ENCODE measurements around the gene WDPCP. TPM values are rescaled to one million over a fixed set of nuclear protein-coding genes. Genes with fewer than 3 reads are reported as not detected.
A peak's percentile ranks its signal among the peaks of the same experiment; 100 is the strongest.
"Not testable (repeated sequence)": the region's sequence is repeated elsewhere in the genome, so short reads cannot be mapped to it uniquely, and the experiment has no call there.

The WDPCP gene
- total RNA-seq, 8 experiments from 2014 or later, result 5.6 to 22.4 (median 14.6) TPM

GRCh38 chr2:63514237-63514716 is 74.0 kb downstream of the WDPCP start:
- no peaks in the 10 kb centered on the region for H3K4me1 ChIP-seq (replicated peaks in 1 of 2)
- in situ Hi-C loops (cut with MboI; ENCODE audit: low pct_unique_long_range_greater_than_20kb in 2 of 9, low sequenced_read_pairs in 9 of 9, unreplicated experiment in 9 of 9), result loop anchor here in 1 of 9 experiments (25.0 kb wide), 1 partner anchor 727 kb away; no protein-coding TSS in a partner anchor
- no peak overlapping the region for H3K27ac ChIP-seq
- ATAC-seq (replicated peaks in 6 of 8), result no peak
- no peak overlapping the region for H3K4me3 ChIP-seq
- 20 to 100% (median 82%) methylated on average over 1 to 2 of the region's 2 CpGs; no CpG with 5 or more reads in 3 of the 10 experiments for WGBS, 10 experiments

GRCh38 chr2:63506320-63506719 is 82.0 kb downstream of the WDPCP start:
- ATAC-seq (replicated peaks in 6 of 8), result no peak
- Histone ChIP-seq H3K27ac (no peak overlapping the region), H3K4me1 (replicated peaks in 1 of 2) (no peaks in the 10 kb centered on the region), H3K4me3 (no peak overlapping the region)
- 60 to 100% (median 92%) methylated on average over 1 to 2 of the region's 2 CpGs; no CpG with 5 or more reads in 2 of the 10 experiments for WGBS, 10 experiments
- in situ Hi-C loops (cut with MboI; ENCODE audit: low pct_unique_long_range_greater_than_20kb in 2 of 9, low sequenced_read_pairs in 9 of 9, unreplicated experiment in 9 of 9), result loop anchor here in 1 of 9 experiments (25.0 kb wide), 1 partner anchor 719 kb away; no protein-coding TSS in a partner anchor

- no peak for ATAC-seq (replicated peaks in 6 of 8)
- no peaks in the 10 kb centered on the region for H3K4me1 ChIP-seq (replicated peaks in 1 of 2)
- 50 to 100% (median 100%) methylated on average over 1 of the region's 1 CpG; no CpG with 5 or more reads in 1 of the 10 experiments for WGBS, 10 experiments
- no peak overlapping the region for H3K4me3 ChIP-seq
- no peak overlapping the region for H3K27ac ChIP-seq
- in situ Hi-C loops (cut with MboI; ENCODE audit: low pct_unique_long_range_greater_than_20kb in 2 of 9, low sequenced_read_pairs in 9 of 9, unreplicated experiment in 9 of 9), result loop anchor here in 1 of 9 experiments (25.0 kb wide), 1 partner anchor 717 kb away; no protein-coding TSS in a partner anchor
Observed at GRCh38 chr2:63503818-63504217, 84.5 kb downstream of the WDPCP start.

DNA sequence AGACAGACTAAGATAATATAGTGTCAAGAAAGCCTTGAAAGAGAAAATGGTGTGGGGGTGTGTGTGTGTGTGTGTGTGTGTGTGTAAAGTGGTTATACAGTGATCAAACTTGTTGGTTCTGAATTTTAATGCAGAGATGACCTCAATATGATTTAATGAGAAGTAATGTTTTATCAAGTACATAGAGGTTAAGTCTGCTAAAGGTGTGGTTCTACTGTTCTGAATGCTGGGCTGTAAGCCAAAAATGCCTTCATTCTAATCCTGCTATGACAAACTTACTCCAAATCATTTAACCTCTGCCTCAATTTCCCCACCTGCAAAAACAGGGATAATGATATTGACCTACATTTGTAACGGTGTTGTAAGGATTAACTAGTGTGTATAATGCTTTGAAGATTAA is 87.9 kb downstream of the WDPCP start:
- Histone ChIP-seq H3K27ac (no peak overlapping the region), H3K4me3 (no peak overlapping the region), H3K4me1 (replicated peaks in 1 of 2) (no peaks in the 10 kb centered on the region)
- in situ Hi-C loops (cut with MboI; ENCODE audit: low pct_unique_long_range_greater_than_20kb in 2 of 9, low sequenced_read_pairs in 9 of 9, unreplicated experiment in 9 of 9), result loop anchor here in 1 of 9 experiments (25.0 kb wide), 1 partner anchor 713 kb away; no protein-coding TSS in a partner anchor
- no peak for ATAC-seq (replicated peaks in 6 of 8)
- WGBS, 10 experiments, result 75 to 100% (median 90%) methylated on average over 1 of the region's 1 CpG; no CpG with 5 or more reads in 1 of the 10 experiments

DNA sequence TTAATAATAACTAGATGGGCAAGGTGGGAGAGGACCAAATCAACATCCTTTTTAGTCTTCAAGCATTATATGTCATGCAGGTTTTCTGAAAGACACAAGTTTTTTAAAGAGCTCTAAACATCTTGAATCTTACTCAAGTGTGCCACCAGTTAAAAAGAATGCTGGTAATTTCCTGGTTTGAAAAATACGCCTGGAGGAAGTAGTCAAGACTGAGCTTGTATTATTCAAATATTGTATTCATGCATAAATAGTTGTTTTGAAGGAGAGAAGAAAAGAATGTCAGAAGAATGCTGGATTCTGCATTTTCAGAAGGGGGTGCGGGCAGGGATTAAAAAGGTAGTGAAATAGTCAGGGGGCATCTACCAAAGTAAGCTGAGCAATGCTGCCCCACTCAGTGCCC is 90.7 kb downstream of the WDPCP start:
- 23 to 100% (median 89%) methylated on average over 1 to 2 of the region's 2 CpGs; no CpG with 5 or more reads in 1 of the 10 experiments for WGBS, 10 experiments
- peak in 3 of 8 experiments; percentile 59 to 80 (median 66) for ATAC-seq (replicated peaks in 6 of 8)
- Histone ChIP-seq H3K27ac (no peak overlapping the region), H3K4me3 (no peak overlapping the region), H3K4me1 (replicated peaks in 1 of 2) (no peaks in the 10 kb centered on the region)
- in situ Hi-C loops (cut with MboI; ENCODE audit: low pct_unique_long_range_greater_than_20kb in 2 of 9, low sequenced_read_pairs in 9 of 9, unreplicated experiment in 9 of 9), result loop anchor here in 1 of 9 experiments (25.0 kb wide), 1 partner anchor 710 kb away; no protein-coding TSS in a partner anchor

- 80 to 100% (median 100%) methylated on average over 1 of the region's 1 CpG; no CpG with 5 or more reads in 4 of the 10 experiments for WGBS, 10 experiments
- H3K27ac ChIP-seq, result no peak overlapping the region
- H3K4me3 ChIP-seq, result no peak overlapping the region
- no peaks in the 10 kb centered on the region for H3K4me1 ChIP-seq (replicated peaks in 1 of 2)
- no peak for ATAC-seq (replicated peaks in 6 of 8)
- in situ Hi-C loops (cut with MboI; ENCODE audit: low pct_unique_long_range_greater_than_20kb in 2 of 9, low sequenced_read_pairs in 9 of 9, unreplicated experiment in 9 of 9), result loop anchor here in 1 of 9 experiments (25.0 kb wide), 1 partner anchor 708 kb away; no protein-coding TSS in a partner anchor
Observed at GRCh38 chr2:63494968-63495367, 93.3 kb downstream of the WDPCP start.

GRCh38 chr2:63494100-63494499 is 94.2 kb downstream of the WDPCP start:
- no peak overlapping the region for H3K4me3 ChIP-seq
- no peak overlapping the region for H3K27ac ChIP-seq
- ATAC-seq (replicated peaks in 6 of 8), result no peak
- WGBS, 10 experiments, result 78 to 97% (median 87%) methylated on average over 5 to 7 of the region's 7 CpGs; no CpG with 5 or more reads in 2 of the 10 experiments
- in situ Hi-C loops (cut with MboI; ENCODE audit: low pct_unique_long_range_greater_than_20kb in 2 of 9, low sequenced_read_pairs in 9 of 9, unreplicated experiment in 9 of 9), result loop anchor here in 1 of 9 experiments (25.0 kb wide), 1 partner anchor 707 kb away; no protein-coding TSS in a partner anchor
- no peaks in the 10 kb centered on the region for H3K4me1 ChIP-seq (replicated peaks in 1 of 2)

DNA sequence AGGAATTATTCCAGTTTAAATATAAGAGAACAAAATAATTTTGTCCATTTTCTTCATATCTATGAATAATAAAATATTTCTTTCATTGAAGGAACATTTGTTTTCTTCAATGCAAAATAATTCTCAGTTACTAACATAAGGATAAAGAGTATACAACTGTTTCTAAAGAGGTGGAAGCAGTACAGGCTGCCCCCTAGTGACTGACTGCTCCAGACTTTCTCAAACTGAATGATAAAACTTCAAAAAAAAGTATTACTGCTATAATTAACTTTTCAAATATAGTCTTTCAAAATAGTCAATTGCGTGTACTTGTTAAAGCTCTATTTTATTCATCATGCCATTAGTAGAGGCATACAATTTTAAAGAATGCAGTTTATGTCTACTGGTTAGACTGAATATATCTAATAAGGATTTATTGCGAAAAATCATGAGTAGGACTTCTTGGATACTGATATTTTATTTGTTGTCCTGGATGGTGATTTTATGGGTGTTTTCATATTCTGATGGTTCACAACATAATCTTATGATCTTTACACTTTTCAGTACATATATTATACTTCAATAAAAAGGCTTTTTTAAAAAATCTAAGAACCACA is 100.1 kb downstream of the WDPCP start:
- in situ Hi-C loops (cut with MboI; ENCODE audit: low pct_unique_long_range_greater_than_20kb in 2 of 9, low sequenced_read_pairs in 9 of 9, unreplicated experiment in 9 of 9), result loop anchor here in 1 of 9 experiments (25.0 kb wide), 1 partner anchor 701 kb away; no protein-coding TSS in a partner anchor
- 46 to 100% (median 62%) methylated on average over 1 to 2 of the region's 2 CpGs; no CpG with 5 or more reads in 2 of the 10 experiments for WGBS, 10 experiments

DNA sequence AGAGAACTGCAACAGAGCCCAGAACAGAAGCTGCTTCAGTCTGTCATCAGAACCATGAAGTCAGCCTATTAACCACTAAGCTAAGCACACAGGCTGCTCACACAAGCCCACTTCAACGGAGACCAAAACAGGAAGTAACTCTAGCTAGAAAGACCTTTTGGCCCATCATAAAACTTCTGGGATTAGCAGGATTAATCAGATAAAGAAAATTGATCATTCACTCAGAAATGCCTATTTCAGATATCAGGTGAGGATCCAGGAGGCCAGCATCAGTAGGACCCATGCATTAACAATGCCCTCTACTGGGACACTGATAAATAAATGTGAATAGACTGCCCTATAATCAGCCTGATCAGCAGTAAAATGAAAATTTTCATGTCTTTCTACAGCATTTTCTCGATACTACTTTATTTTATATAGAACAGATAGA is 101.4 kb downstream of the WDPCP start:
- Histone ChIP-seq H3K27ac (no peak overlapping the region), H3K4me1 (replicated peaks in 1 of 2) (peaks cover 0 to 3% of the 10 kb centered on the region in 2 donors), H3K4me3 (no peak overlapping the region)
- in situ Hi-C loops (cut with MboI; ENCODE audit: low pct_unique_long_range_greater_than_20kb in 2 of 9, low sequenced_read_pairs in 9 of 9, unreplicated experiment in 9 of 9), result loop anchor here in 1 of 9 experiments (25.0 kb wide), 1 partner anchor 700 kb away; no protein-coding TSS in a partner anchor
- ATAC-seq (replicated peaks in 6 of 8), result peak in 1 of 8 experiments; percentile 60
- 43 to 100% (median 84%) methylated on average over 1 to 2 of the region's 2 CpGs; no CpG with 5 or more reads in 2 of the 10 experiments for WGBS, 10 experiments

More for the DNA sequence above, 100.1 kb downstream of the WDPCP start:
- H3K4me1 ChIP-seq (replicated peaks in 1 of 2), result peaks cover 0 to 3% of the 10 kb centered on the region in 2 donors
- no peak overlapping the region for H3K27ac ChIP-seq
- no peak overlapping the region for H3K4me3 ChIP-seq
- ATAC-seq (replicated peaks in 6 of 8), result peak in 3 of 8 experiments; percentile 34 to 39 (median 34)

- in situ Hi-C loops (cut with MboI; ENCODE audit: low pct_unique_long_range_greater_than_20kb in 2 of 9, low sequenced_read_pairs in 9 of 9, unreplicated experiment in 9 of 9), result loop anchor here in 1 of 9 experiments (25.0 kb wide), 1 partner anchor 698 kb away; no protein-coding TSS in a partner anchor
- H3K4me1 ChIP-seq (replicated peaks in 1 of 2), result peaks cover 0 to 3% of the 10 kb centered on the region in 2 donors
- WGBS, 10 experiments, result 20 to 97% (median 87%) methylated on average over 1 to 6 of the region's 6 CpGs; no CpG with 5 or more reads in 1 of the 10 experiments
- no peak overlapping the region for H3K4me3 ChIP-seq
- H3K27ac ChIP-seq, result no peak overlapping the region
- ATAC-seq (replicated peaks in 6 of 8), result no peak
Observed at GRCh38 chr2:63484901-63485300, 103.4 kb downstream of the WDPCP start.

GRCh38 chr2:63484481-63484880 is 103.8 kb downstream of the WDPCP start:
- Histone ChIP-seq H3K4me1 (replicated peaks in 1 of 2) (peaks cover 0 to 3% of the 10 kb centered on the region in 2 donors), H3K27ac (no peak overlapping the region), H3K4me3 (no peak overlapping the region)
- 40 to 100% (median 83%) methylated on average over 1 to 2 of the region's 2 CpGs; no CpG with 5 or more reads in 1 of the 10 experiments for WGBS, 10 experiments
- no peak for ATAC-seq (replicated peaks in 6 of 8)
- in situ Hi-C loops (cut with MboI; ENCODE audit: low pct_unique_long_range_greater_than_20kb in 2 of 9, low sequenced_read_pairs in 9 of 9, unreplicated experiment in 9 of 9), result loop anchor here in 1 of 9 experiments (25.0 kb wide), 1 partner anchor 697 kb away; no protein-coding TSS in a partner anchor

- Histone ChIP-seq H3K4me3 (no peak overlapping the region), H3K4me1 (replicated peaks in 1 of 2) (no peaks in the 10 kb centered on the region), H3K27ac (no peak overlapping the region)
- 90% methylated on average over 2 of the region's 3 CpGs; no CpG with 5 or more reads in 9 of the 10 experiments for WGBS, 10 experiments
- in situ Hi-C loops (cut with MboI; ENCODE audit: low pct_unique_long_range_greater_than_20kb in 2 of 9, low sequenced_read_pairs in 9 of 9, unreplicated experiment in 9 of 9), result loop anchor here in 1 of 9 experiments (25.0 kb wide), 1 partner anchor 690 kb away; no protein-coding TSS in a partner anchor
- no peak for ATAC-seq (replicated peaks in 6 of 8)
Observed at GRCh38 chr2:63477686-63478085, 110.6 kb downstream of the WDPCP start.

GRCh38 chr2:63469313-63469712 is 119.0 kb downstream of the WDPCP start:
- ATAC-seq (replicated peaks in 6 of 8); H3K4me3 ChIP-seq; H3K4me1 ChIP-seq (replicated peaks in 1 of 2); in situ Hi-C loops (cut with MboI; ENCODE audit: low pct_unique_long_range_greater_than_20kb in 2 of 9, low sequenced_read_pairs in 9 of 9, unreplicated experiment in 9 of 9); H3K27ac ChIP-seq: not testable (repeated sequence)
- 90 to 100% (median 100%) methylated on average over 1 of the region's 1 CpG; no CpG with 5 or more reads in 6 of the 10 experiments for WGBS, 10 experiments

Data from motor neuron (in vitro differentiated cells).